GM12878 (cell line): ENCODE measurements around the gene CPEB1. TPM values are rescaled to one million over a fixed set of nuclear protein-coding genes. Genes with fewer than 3 reads are reported as not detected.

Experiments used
- ATF3 ChIP-seq: IDR thresholded peaks from 2 replicates; pipeline ENCODE4 v1.6.1; 2011; ENCODE audit warnings: low read depth, mild to moderate bottlenecking, low read length, moderate library complexity, borderline replicate concordance; ENCODE audit errors: extremely low read depth
- ATF7 ChIP-seq: fragments of 450-650 bp; IDR thresholded peaks from 2 replicates; pipeline ENCODE4 v1.6.1; 2016; ENCODE audit warnings: low read depth, mild to moderate bottlenecking
- CBX3 ChIP-seq: fragments of 200-600 bp; sonication (generic); IDR thresholded peaks from 2 replicates; pipeline ENCODE4 v1.6.1; 2016; ENCODE audit warnings: low read depth, borderline replicate concordance
- E2F8 ChIP-seq: fragments of 450-650 bp; IDR thresholded peaks from 2 replicates; pipeline ENCODE4 v1.6.1; 2018; ENCODE audit warnings: mild to moderate bottlenecking, low read depth, moderate library complexity; ENCODE audit not compliant: partially characterized antibody
- ELK1 ChIP-seq: IDR thresholded peaks from 2 replicates; pipeline ENCODE4 v1.6.1; 2012; ENCODE audit warnings: low read depth, low read length, improper control_type of control experiment
- FOXK2 ChIP-seq: fragments of 450-650 bp; IDR thresholded peaks from 2 replicates; pipeline ENCODE4 v1.6.1; 2017; ENCODE audit warnings: mild to moderate bottlenecking, moderate library complexity
- IKZF1 ChIP-seq: fragments of 450-650 bp; conservative IDR thresholded peaks from 2 replicates; pipeline ENCODE4 v1.6.1; 2017; ENCODE audit warnings: antibody characterized with exemption, mild to moderate bottlenecking
- IRF3 ChIP-seq: fragments of 450-650 bp; IDR thresholded peaks from 2 replicates; pipeline ENCODE4 v1.6.1; 2014; ENCODE audit warnings: mild to moderate bottlenecking
- MEF2B ChIP-seq: fragments of 450-650 bp; IDR thresholded peaks from 2 replicates; pipeline ENCODE4 v1.6.1; 2018; ENCODE audit warnings: mild to moderate bottlenecking, moderate library complexity; ENCODE audit not compliant: partially characterized antibody, poor library complexity, severe bottlenecking
- MTA2 ChIP-seq: fragments of 450-650 bp; IDR thresholded peaks from 2 replicates; pipeline ENCODE4 v1.6.1; 2016; ENCODE audit warnings: low read depth, mild to moderate bottlenecking, moderate library complexity
- MYB ChIP-seq: fragments of 150-350 bp; IDR thresholded peaks from 2 replicates; pipeline ENCODE4 v1.6.1; 2014; ENCODE audit warnings: mild to moderate bottlenecking, low read depth, low read length, borderline replicate concordance
- NFXL1 ChIP-seq: fragments of 450-650 bp; IDR thresholded peaks from 2 replicates; pipeline ENCODE4 v1.6.1; 2017; ENCODE audit warnings: antibody characterized with exemption, mild to moderate bottlenecking, borderline replicate concordance
- PAX5 ChIP-seq: IDR thresholded peaks from 2 replicates; pipeline ENCODE4 v1.6.1; 2011; ENCODE audit warnings: low read depth, low read length, borderline replicate concordance
- POLR2AphosphoS5 ChIP-seq: IDR thresholded peaks from 2 replicates; pipeline ENCODE4 v1.6.1; 2011; ENCODE audit warnings: mild to moderate bottlenecking, low read length, inconsistent platforms
- PRDM15 ChIP-seq: fragments of 450-650 bp; formaldehyde crosslinking; IDR thresholded peaks from 2 replicates; pipeline ENCODE4 v1.4.0; 2020; ENCODE audit warnings: mild to moderate bottlenecking, moderate library complexity
- RAD21 ChIP-seq: IDR thresholded peaks from 2 replicates; pipeline ENCODE4 v1.6.1; 2011; ENCODE audit warnings: mild to moderate bottlenecking, low read depth, low read length, moderate library complexity; ENCODE audit not compliant: insufficient read depth
- SP1 ChIP-seq: IDR thresholded peaks from one replicate; pipeline ENCODE4 v1.6.1; 2011; ENCODE audit warnings: low read depth, low read length
- STAT3 ChIP-seq: IDR thresholded peaks from 2 replicates; pipeline ENCODE4 v1.6.1; 2011; ENCODE audit warnings: low read depth, low read length, improper control_type of control experiment
- TBL1XR1 ChIP-seq: IDR thresholded peaks from 2 replicates; pipeline ENCODE4 v1.6.1; 2012; ENCODE audit warnings: low read depth, low read length, improper control_type of control experiment
- TCF3 ChIP-seq: IDR thresholded peaks from 2 replicates; pipeline ENCODE4 v1.6.1; 2012; ENCODE audit warnings: low read depth, mild to moderate bottlenecking, low read length, borderline replicate concordance; ENCODE audit not compliant: insufficient read depth
- ZNF274 ChIP-seq: IDR thresholded peaks from one replicate; pipeline ENCODE4 v1.8.0; 2011; ENCODE audit not compliant: insufficient read length, insufficient read depth
- polyA plus RNA-seq, 11 experiments: library from polyadenylated mRNA; depleted of rRNA in 4 of 11; unstranded in 6 of 11; stranded (reverse) in 5 of 11; fragments of >200 nt; fragmentation: Nextera tagmentation in 4 of 11; fragmentation: Illumina TruSeq in 1 of 11; extraction: Ambion mirVana in 4 of 11; extraction: Trizol in 1 of 11; gene quantifications; 1 replicate in 1 of 11; 2 replicates in 10 of 11; pipeline versions ENCODE4 v1.2.1 to v1.2.3, GENCODE V29; 2011 to 2016; ENCODE audit warnings: inconsistent platforms in 2 of 11, missing spikeins in 2 of 11, low read depth in 1 of 11
- total RNA-seq, 4 experiments: library from RNA; depleted of rRNA in 3 of 4; stranded (reverse); fragments of >200 nt in 3 of 4; fragmentation: Illumina TruSeq in 1 of 4; extraction: Trizol in 1 of 4; gene quantifications; 2 replicates each; pipeline versions ENCODE4 v1.2.1 to v1.2.3, GENCODE V29; 2013 to 2021

The CPEB1 gene
- total and polyA plus RNA-seq, 10 of the 15 experiments (the other 5 are each of a cell fraction or from before 2014, with no cell fraction given): 0.05 to 1.1 (median 0.46) TPM

GRCh38 chr15:82680200-82681102, 33.3 kb upstream of the CPEB1 start (continued):
- TF ChIP-seq PRDM15 (CRISPR knock-in tag) (no peak), STAT3 (no peak), IRF3 (no peak), E2F8 (no peak), ATF3 (no peak), CBX3 (no peak), SP1 (no peak), NFXL1 (no peak), POLR2AphosphoS5 (peak; percentile 47; the same call in 1 of the 2 replicates), PAX5 (no peak), ZNF274 (no peak), ELK1 (no peak), MTA2 (no peak), RAD21 (no peak; the same call in 1 of the 2 replicates), MYB (no peak), ATF7 (no peak), TBL1XR1 (no peak), FOXK2 (no peak), TCF3 (peak; percentile 74; the same call in 1 of the 2 replicates), IKZF1 (peak; percentile 58), MEF2B (no peak)
